ENCODE measurements around the gene RPS6KA5. TPM values are rescaled to one million over a fixed set of nuclear protein-coding genes. Genes with fewer than 3 reads are reported as not detected.

RPS6KA5 gene
- total RNA-seq, 1 donor from 2014 or later, result 0.65 TPM

DNA sequence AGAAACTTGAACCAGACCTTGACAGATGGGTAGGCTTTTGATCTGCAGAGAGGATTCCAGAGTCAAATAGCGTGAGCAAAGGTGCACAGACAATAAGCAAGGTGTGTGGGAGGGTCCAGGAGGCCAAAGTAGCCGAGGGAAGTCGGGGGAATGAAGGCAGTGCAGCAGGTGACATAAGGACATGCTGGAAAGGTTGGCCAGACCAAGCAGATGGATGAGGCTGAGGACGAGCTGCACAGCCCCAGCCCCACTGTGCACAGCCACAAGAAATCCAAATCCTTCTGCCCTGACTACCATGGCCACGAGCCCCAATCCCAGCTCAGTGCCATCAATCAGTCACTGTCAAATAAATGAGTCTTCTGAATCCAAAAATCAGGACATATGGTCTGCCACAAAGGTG lies 249.6 kb downstream of the RPS6KA5 start:
- Mint-ChIP-seq H3K4me3 (ENCODE audit: unreplicated experiment) (no peak overlapping the region), H3K9me3 (ENCODE audit: low read depth) (no peaks in the 10 kb centered on the region), H3K4me1 (ENCODE audit: low read depth) (peaks cover 17% of the 10 kb centered on the region), H3K27ac (ENCODE audit: unreplicated experiment) (no peak overlapping the region), H3K27me3 (ENCODE audit: low read depth) (no peaks in the 10 kb centered on the region), H3K36me3 (ENCODE audit: low read depth) (no peaks in the 10 kb centered on the region)
- no peak for DNase-seq (ENCODE audit: low spot score)
- TF ChIP-seq CTCF (IDR thresholded peaks at IDR 0.05), result no peak

DNA sequence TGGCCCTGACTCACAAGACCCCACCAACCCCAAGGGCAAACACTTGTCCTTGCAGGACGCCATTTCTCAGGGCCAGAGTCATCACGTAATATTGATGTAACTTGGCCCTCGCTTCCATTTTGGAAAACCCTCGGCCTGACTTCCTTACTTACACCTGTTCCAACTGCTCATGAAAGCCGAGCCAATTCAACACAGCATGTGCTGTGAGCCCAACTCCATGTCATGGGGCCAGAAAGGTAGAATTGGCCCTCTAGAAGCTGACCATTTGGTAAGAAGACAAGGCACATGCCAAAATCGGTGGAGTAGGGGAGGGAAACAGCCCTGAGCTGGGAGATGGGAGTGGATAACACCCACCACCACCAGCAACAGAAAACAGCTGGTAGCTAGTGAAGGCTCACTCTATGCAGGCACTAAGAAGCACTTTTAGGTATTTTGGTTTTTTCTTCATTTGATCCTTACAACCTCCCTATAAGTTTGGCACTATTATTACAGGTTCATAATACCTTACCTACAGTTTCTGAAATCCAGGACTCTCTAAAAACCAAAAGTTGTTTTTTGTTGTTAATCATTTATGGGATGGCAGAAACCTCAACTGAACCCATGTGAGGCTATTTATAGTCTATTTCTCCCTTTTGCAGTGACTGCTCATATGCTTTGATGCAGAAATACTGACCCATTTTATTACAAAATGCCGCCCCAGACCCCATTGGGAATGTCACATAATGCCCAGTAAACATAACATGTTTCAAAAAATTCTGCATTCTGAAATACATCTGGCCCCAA lies 250.7 kb downstream of the RPS6KA5 start:
- no peak for TF ChIP-seq CTCF (IDR thresholded peaks at IDR 0.05)
- no peak for DNase-seq (ENCODE audit: low spot score)
- Mint-ChIP-seq H3K27ac (ENCODE audit: unreplicated experiment) (no peak overlapping the region), H3K27me3 (ENCODE audit: low read depth) (no peaks in the 10 kb centered on the region), H3K4me3 (ENCODE audit: unreplicated experiment) (no peak overlapping the region), H3K9me3 (ENCODE audit: low read depth) (no peaks in the 10 kb centered on the region), H3K36me3 (ENCODE audit: low read depth) (no peaks in the 10 kb centered on the region), H3K4me1 (ENCODE audit: low read depth) (peaks cover 8% of the 10 kb centered on the region)

DNA sequence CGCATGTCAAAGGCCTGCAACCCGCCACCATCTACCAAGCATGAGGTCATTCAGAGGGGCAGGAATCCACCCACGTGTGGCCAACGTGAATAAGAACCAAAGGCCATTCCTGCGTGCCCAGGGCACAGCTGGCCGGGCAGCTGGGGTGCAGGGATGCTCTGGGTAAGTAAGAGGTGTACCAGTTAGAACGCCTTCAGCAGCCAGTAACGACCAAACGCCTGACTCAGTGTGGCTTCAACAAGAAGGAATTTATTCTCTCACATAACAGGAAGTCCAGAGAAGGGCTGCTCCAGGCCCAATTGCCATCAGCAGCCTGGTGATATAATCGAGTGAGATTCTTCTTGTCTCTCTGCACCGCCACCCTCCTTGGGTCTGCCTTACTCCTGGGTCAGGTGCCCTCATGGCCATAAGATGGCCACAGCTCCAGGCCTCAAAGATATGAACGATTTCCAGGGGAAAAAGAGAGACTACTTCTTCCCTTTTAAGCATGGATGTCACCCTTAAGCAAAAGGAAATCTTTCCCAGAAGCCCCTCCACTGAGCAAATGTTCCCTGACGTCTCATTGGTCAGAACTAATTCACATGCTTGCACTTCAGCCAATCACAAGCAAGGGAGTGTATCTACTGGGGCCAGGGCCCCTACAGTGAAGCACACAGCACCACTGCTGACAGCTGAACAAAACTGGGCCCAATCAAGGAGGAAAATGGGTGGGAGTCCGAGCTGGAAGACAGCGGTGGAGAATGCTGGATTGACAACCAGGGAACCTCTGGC lies 251.5 kb downstream of the RPS6KA5 start:
- no peaks in the 10 kb centered on the region for H3K27me3 Mint-ChIP-seq (ENCODE audit: low read depth)
- TF ChIP-seq CTCF (IDR thresholded peaks at IDR 0.05), result no peak
- H3K4me3 Mint-ChIP-seq (ENCODE audit: unreplicated experiment), result no peak overlapping the region
- no peak overlapping the region for H3K27ac Mint-ChIP-seq (ENCODE audit: unreplicated experiment)
- DNase-seq (ENCODE audit: low spot score), result no peak
- H3K9me3 Mint-ChIP-seq (ENCODE audit: low read depth), result no peaks in the 10 kb centered on the region
- H3K4me1 Mint-ChIP-seq (ENCODE audit: low read depth), result peaks cover 8% of the 10 kb centered on the region
- no peaks in the 10 kb centered on the region for H3K36me3 Mint-ChIP-seq (ENCODE audit: low read depth)

DNA sequence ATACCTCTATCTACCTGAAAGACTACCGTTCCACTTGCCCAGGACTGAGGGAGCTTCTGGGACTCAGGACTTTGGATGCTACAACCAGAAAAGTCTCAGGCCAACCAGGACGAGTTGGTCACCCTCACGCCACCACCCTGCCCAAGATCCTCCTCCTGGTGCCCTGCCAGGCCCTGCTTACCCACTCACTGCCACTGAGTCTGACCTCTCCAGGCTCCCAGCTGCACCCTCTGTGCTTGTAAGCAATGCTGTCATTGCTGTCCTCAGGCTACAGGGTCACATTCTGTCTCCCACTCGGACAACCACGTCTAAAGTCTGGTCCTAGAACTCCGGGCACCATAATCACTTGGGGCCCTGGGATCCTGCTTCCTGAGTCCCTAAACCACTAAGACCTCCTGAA lies 253.4 kb downstream of the RPS6KA5 start:
- Mint-ChIP-seq H3K9me3 (ENCODE audit: low read depth) (no peaks in the 10 kb centered on the region), H3K4me1 (ENCODE audit: low read depth) (peaks cover 17% of the 10 kb centered on the region), H3K27ac (ENCODE audit: unreplicated experiment) (no peak overlapping the region), H3K27me3 (ENCODE audit: low read depth) (no peaks in the 10 kb centered on the region), H3K36me3 (ENCODE audit: low read depth) (no peaks in the 10 kb centered on the region), H3K4me3 (ENCODE audit: unreplicated experiment) (no peak overlapping the region)
- TF ChIP-seq CTCF (IDR thresholded peaks at IDR 0.05), result no peak
- DNase-seq (ENCODE audit: low spot score), result no peak

GRCh38 chr14:90805662-90806540 lies 254.5 kb downstream of the RPS6KA5 start:
- Mint-ChIP-seq H3K36me3 (ENCODE audit: low read depth) (no peaks in the 10 kb centered on the region), H3K9me3 (ENCODE audit: low read depth) (no peaks in the 10 kb centered on the region), H3K27ac (ENCODE audit: unreplicated experiment) (no peak overlapping the region), H3K4me1 (ENCODE audit: low read depth) (peaks cover 17% of the 10 kb centered on the region), H3K4me3 (ENCODE audit: unreplicated experiment) (no peak overlapping the region), H3K27me3 (ENCODE audit: low read depth) (no peaks in the 10 kb centered on the region)
- no peak for TF ChIP-seq CTCF (IDR thresholded peaks at IDR 0.05)
- no peak for DNase-seq (ENCODE audit: low spot score)

All from chondrocyte (in vitro differentiated cells).